ENCODE results near the gene ALOX12B.

- no peak for TF ChIP-seq TOE1 (CRISPR knock-in tag; IDR thresholded peaks at IDR 0.05)
- no peak for TF ChIP-seq FOXK1 (CRISPR knock-in tag; IDR thresholded peaks at IDR 0.05; ENCODE audit: borderline replicate concordance, low read depth)
- TF ChIP-seq IRF9 (CRISPR knock-in tag; IDR thresholded peaks at IDR 0.05; ENCODE audit: borderline replicate concordance), result no peak
- no peak for TF ChIP-seq TAF1 (CRISPR knock-in tag; IDR thresholded peaks at IDR 0.05)
- no peak for TF ChIP-seq ZNF510 (CRISPR knock-in tag; IDR thresholded peaks at IDR 0.05; ENCODE audit: low read depth)
- TF ChIP-seq RERE (CRISPR knock-in tag; IDR thresholded peaks at IDR 0.05; ENCODE audit: low read depth), result no peak
- no peak for TF ChIP-seq CREB1 (IDR thresholded peaks at IDR 0.05)
- no peak for TF ChIP-seq CREB1 (CRISPR knock-in tag; IDR thresholded peaks at IDR 0.05)
- TF ChIP-seq SOX6 (IDR thresholded peaks at IDR 0.05), result no peak
- TF ChIP-seq SOX6 (CRISPR knock-in tag; IDR thresholded peaks at IDR 0.05), result no peak
- TF ChIP-seq CTCF (CRISPR knock-in tag; IDR thresholded peaks at IDR 0.05), result no peak
- TF ChIP-seq HHEX (CRISPR knock-in tag; IDR thresholded peaks at IDR 0.05), result no peak
- no peak for TF ChIP-seq ZNF276 (CRISPR knock-in tag; IDR thresholded peaks at IDR 0.05; ENCODE audit: low read depth)
- no peak for TF ChIP-seq HDAC6 (IDR thresholded peaks at IDR 0.05; ENCODE audit: low read depth, low read length)
- TF ChIP-seq ZNF513 (CRISPR knock-in tag; conservative IDR thresholded peaks at IDR 0.05), result no peak
- TF ChIP-seq SIN3B (IDR thresholded peaks at IDR 0.05; ENCODE audit: low read length), result no peak
These were observed 38.8 kb downstream of the ALOX12B start for GRCh38 chr17:8048736-8049135.

Data from HepG2 (cell line).